ENCODE data around the gene GNGT1. TPM values are rescaled to one million over a fixed set of nuclear protein-coding genes. Genes with fewer than 3 reads are reported as not detected.
A peak's percentile ranks its signal among the peaks of the same experiment; 100 is the strongest.

Gene GNGT1
- total and polyA plus RNA-seq, 2 experiments from 2014 or later: not detected

DNA sequence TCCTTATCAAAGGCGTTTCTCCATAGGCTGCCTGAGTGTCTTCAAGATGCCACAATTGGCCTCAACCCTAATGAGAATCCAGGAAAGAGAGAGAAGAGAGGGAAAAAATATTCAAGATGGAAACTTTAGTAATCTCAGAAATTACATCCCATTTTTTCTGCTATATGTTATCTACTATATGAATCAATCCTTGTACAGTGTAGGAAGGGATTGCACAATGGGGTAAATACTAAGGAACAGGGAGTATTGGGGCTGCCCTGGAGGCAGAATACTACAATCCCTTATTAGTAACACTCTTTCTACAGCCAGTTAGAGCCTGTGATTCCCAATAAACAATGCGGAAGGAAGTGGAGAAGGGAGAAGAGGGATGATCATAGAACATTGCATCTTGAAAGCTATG is 43.7 kb upstream of the GNGT1 start:
- Histone ChIP-seq H3K27ac (no peak overlapping the region), H3K4me1 (ENCODE audit: insufficient read depth) (no peaks in the 10 kb centered on the region), H3K27me3 (replicated peaks; ENCODE audit: insufficient read depth) (no peaks in the 10 kb centered on the region), H3K4me2 (ENCODE audit: unreplicated experiment) (no peak overlapping the region), H3K9ac (no peak overlapping the region), H3K4me3 (no peak overlapping the region), H4K20me1 (ENCODE audit: insufficient read depth) (no peaks in the 10 kb centered on the region), H3K36me3 (ENCODE audit: low read depth) (no peaks in the 10 kb centered on the region), H2AFZ (no peak overlapping the region), H3K9me2 (ENCODE audit: insufficient read depth) (no peaks in the 10 kb centered on the region; the same call in 1 of the 2 replicates), H3K9me3 (ENCODE audit: low read depth) (no peaks in the 10 kb centered on the region), H3K79me2 (ENCODE audit: insufficient read depth) (no peaks in the 10 kb centered on the region), H3F3A (ENCODE audit: insufficient read depth) (no peaks in the 10 kb centered on the region)
- 76 to 84% methylated on average over 2 of the region's 2 CpGs for WGBS, 2 experiments (ENCODE audit: low coverage in 1 of 2, low lambda C conversion rate in 2 of 2, missing lambda C conversion rate in 2 of 2)
- no peak for DNase-seq
- TF ChIP-seq EZH2 (IDR thresholded peaks at IDR 0.05; ENCODE audit: insufficient read depth, poor library complexity, severe bottlenecking) (no peak), EZH2phosphoT487 (IDR thresholded peaks at IDR 0.05; ENCODE audit: insufficient read depth, low read depth) (no peak)
- in situ Hi-C loops (cut with MboI): no loop called here

DNA sequence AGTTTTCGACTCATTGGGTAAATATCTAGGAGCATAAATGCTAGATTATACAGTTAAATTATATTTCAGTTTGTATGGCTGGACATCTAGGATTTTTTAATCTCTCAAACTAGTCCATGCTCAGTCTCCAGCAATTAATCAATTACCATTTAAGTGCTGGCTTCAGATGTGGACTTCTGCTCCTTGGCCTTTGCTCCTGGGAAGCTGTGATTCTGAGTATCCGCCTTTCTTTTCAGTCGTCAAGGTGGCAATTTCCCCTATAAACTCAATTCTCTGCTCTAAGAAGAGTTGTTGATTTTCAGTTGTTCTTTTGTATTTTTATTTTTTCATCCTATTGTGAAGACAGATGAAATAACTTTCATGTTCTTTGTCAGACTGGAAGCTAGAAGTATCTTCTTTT is 39.5 kb upstream of the GNGT1 start:
- Histone ChIP-seq H3K4me2 (ENCODE audit: unreplicated experiment) (no peak overlapping the region), H3K9ac (no peak overlapping the region), H3K4me3 (no peak overlapping the region), H2AFZ (no peak overlapping the region), H3K4me1 (ENCODE audit: insufficient read depth) (no peaks in the 10 kb centered on the region), H3F3A (ENCODE audit: insufficient read depth) (no peaks in the 10 kb centered on the region), H4K20me1 (ENCODE audit: insufficient read depth) (no peaks in the 10 kb centered on the region), H3K79me2 (ENCODE audit: insufficient read depth) (no peaks in the 10 kb centered on the region), H3K9me3 (ENCODE audit: low read depth) (no peaks in the 10 kb centered on the region), H3K36me3 (ENCODE audit: low read depth) (no peaks in the 10 kb centered on the region), H3K27me3 (replicated peaks; ENCODE audit: insufficient read depth) (no peaks in the 10 kb centered on the region), H3K9me2 (ENCODE audit: insufficient read depth) (no peaks in the 10 kb centered on the region), H3K27ac (no peak overlapping the region)
- WGBS, 2 experiments (ENCODE audit: low coverage in 1 of 2, low lambda C conversion rate in 2 of 2, missing lambda C conversion rate in 2 of 2): 55 to 62% methylated on average over 3 of the region's 3 CpGs
- DNase-seq: no peak
- no peak for TF ChIP-seq EZH2 (IDR thresholded peaks at IDR 0.05; ENCODE audit: insufficient read depth, poor library complexity, severe bottlenecking)
- TF ChIP-seq EZH2phosphoT487 (IDR thresholded peaks at IDR 0.05; ENCODE audit: insufficient read depth, low read depth): no peak
- in situ Hi-C loops (cut with MboI): no loop called here

DNA sequence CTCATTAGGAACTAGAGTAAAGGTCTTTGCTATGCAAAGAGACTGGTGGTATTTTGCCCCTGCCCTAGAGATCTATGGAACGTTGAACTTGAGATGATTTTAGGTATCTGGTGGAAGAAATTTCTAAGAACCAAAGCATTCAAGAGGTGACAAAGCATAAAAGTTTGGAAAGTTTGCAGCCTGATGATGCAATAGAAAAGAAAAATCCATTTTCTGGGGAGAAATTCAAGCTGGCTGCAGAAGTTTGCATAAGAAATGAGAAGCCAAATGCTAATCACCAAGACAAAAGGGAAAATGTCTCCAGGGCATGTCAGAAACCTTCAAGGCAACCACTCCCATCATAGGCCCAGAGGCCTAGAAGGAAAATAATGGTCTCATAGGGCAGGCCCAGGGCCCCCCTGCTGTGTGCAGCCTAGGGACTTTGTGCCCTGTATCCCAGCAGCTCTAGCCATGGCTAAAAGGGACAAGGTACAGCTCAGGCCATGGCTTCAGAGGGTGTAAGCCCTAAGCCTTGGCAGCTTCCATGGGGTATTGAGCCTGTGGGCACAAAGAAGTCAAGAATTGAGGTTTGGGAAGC is 32.3 kb upstream of the GNGT1 start:
- no peaks in the 10 kb centered on the region for H3K36me3 ChIP-seq (ENCODE audit: low read depth)
- H3K79me2 ChIP-seq (ENCODE audit: insufficient read depth): no peaks in the 10 kb centered on the region
- in situ Hi-C loops (cut with MboI): no loop called here
- H3K9me2 ChIP-seq (ENCODE audit: insufficient read depth): no peaks in the 10 kb centered on the region
- no peaks in the 10 kb centered on the region for H4K20me1 ChIP-seq (ENCODE audit: insufficient read depth)
- H3K4me2 ChIP-seq (ENCODE audit: unreplicated experiment): no peak overlapping the region
- H2AFZ ChIP-seq: no peak overlapping the region
- no peaks in the 10 kb centered on the region for H3F3A ChIP-seq (ENCODE audit: insufficient read depth)
- TF ChIP-seq EZH2phosphoT487 (IDR thresholded peaks at IDR 0.05; ENCODE audit: insufficient read depth, low read depth): no peak
- no peak for TF ChIP-seq EZH2 (IDR thresholded peaks at IDR 0.05; ENCODE audit: insufficient read depth, poor library complexity, severe bottlenecking)
- H3K9me3 ChIP-seq (ENCODE audit: low read depth): no peaks in the 10 kb centered on the region
- DNase-seq: no peak
- H3K27ac ChIP-seq: no peak overlapping the region
- H3K9ac ChIP-seq: no peak overlapping the region
- no peaks in the 10 kb centered on the region for H3K4me1 ChIP-seq (ENCODE audit: insufficient read depth)
- WGBS, 2 experiments (ENCODE audit: low coverage in 1 of 2, low lambda C conversion rate in 2 of 2, missing lambda C conversion rate in 2 of 2): 78 to 86% methylated on average over 1 of the region's 1 CpG
- no peaks in the 10 kb centered on the region for H3K27me3 ChIP-seq (replicated peaks; ENCODE audit: insufficient read depth)
- no peak overlapping the region for H3K4me3 ChIP-seq

DNA sequence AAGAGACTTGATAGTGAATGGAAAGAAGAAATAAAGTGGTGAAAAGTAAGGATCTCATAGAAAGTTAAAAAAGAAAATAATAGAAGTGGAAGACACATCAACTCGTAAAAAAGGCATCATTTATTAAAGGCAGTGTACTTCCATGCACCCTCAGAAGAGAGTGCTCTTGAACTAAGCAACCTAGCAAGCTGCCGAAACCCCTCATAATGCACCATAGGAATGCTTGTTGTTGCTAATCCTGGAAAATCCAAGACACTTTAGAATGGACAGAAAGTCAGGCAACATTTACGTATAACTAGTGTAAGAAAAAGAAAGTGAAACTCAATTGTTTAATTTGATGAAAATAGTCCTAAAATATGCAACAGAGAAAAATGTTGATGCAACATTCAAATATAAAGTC is 28.6 kb upstream of the GNGT1 start:
- H3K36me3 ChIP-seq (ENCODE audit: low read depth): no peaks in the 10 kb centered on the region
- no peaks in the 10 kb centered on the region for H3K27me3 ChIP-seq (replicated peaks; ENCODE audit: insufficient read depth)
- H3K9me2 ChIP-seq (ENCODE audit: insufficient read depth): no peaks in the 10 kb centered on the region
- WGBS, 2 experiments (ENCODE audit: low coverage in 1 of 2, low lambda C conversion rate in 2 of 2, missing lambda C conversion rate in 2 of 2): 72 to 76% methylated on average over 3 of the region's 3 CpGs
- no peaks in the 10 kb centered on the region for H3F3A ChIP-seq (ENCODE audit: insufficient read depth)
- H4K20me1 ChIP-seq (ENCODE audit: insufficient read depth): no peaks in the 10 kb centered on the region
- H3K4me3 ChIP-seq: no peak overlapping the region
- H3K4me2 ChIP-seq (ENCODE audit: unreplicated experiment): peak overlapping the region; percentile 22
- no peak overlapping the region for H3K27ac ChIP-seq
- in situ Hi-C loops (cut with MboI): no loop called here
- DNase-seq: no peak
- no peak overlapping the region for H3K9ac ChIP-seq
- peak overlapping the region; percentile 42; the same call in 1 of the 2 replicates for H2AFZ ChIP-seq
- TF ChIP-seq EZH2phosphoT487 (IDR thresholded peaks at IDR 0.05; ENCODE audit: insufficient read depth, low read depth) (no peak), EZH2 (IDR thresholded peaks at IDR 0.05; ENCODE audit: insufficient read depth, poor library complexity, severe bottlenecking) (no peak)
- no peaks in the 10 kb centered on the region for H3K4me1 ChIP-seq (ENCODE audit: insufficient read depth)
- no peaks in the 10 kb centered on the region for H3K9me3 ChIP-seq (ENCODE audit: low read depth)
- no peaks in the 10 kb centered on the region for H3K79me2 ChIP-seq (ENCODE audit: insufficient read depth)

DNA sequence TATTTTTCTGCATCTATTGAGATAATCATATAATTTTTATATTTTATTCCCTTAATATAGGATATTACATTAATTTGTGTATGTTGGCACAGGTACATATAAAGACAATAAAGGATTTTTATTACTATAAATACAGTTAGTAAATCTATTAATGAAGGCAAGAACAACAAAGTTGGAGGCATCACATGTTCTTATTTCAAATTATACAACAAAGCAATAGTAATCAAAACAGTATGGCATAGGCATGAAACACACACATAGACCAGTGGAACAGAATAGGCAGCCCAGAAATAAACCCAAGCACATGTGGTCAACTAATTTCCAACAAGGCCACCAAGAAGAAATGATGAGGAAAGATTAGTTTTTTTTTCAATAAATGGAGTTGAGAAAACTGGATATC is 27.0 kb upstream of the GNGT1 start:
- Histone ChIP-seq H3K9me3 (ENCODE audit: low read depth) (no peaks in the 10 kb centered on the region), H2AFZ (no peak overlapping the region), H3K4me2 (ENCODE audit: unreplicated experiment) (no peak overlapping the region), H3K9me2 (ENCODE audit: insufficient read depth) (no peaks in the 10 kb centered on the region), H3K4me1 (ENCODE audit: insufficient read depth) (no peaks in the 10 kb centered on the region), H3K36me3 (ENCODE audit: low read depth) (no peaks in the 10 kb centered on the region), H3K9ac (no peak overlapping the region), H3K4me3 (no peak overlapping the region), H3K79me2 (ENCODE audit: insufficient read depth) (no peaks in the 10 kb centered on the region), H3K27ac (no peak overlapping the region), H3F3A (ENCODE audit: insufficient read depth) (peaks cover 8% of the 10 kb centered on the region), H3K27me3 (replicated peaks; ENCODE audit: insufficient read depth) (no peaks in the 10 kb centered on the region), H4K20me1 (ENCODE audit: insufficient read depth) (no peaks in the 10 kb centered on the region)
- in situ Hi-C loops (cut with MboI): no loop called here
- no peak for TF ChIP-seq EZH2 (IDR thresholded peaks at IDR 0.05; ENCODE audit: insufficient read depth, poor library complexity, severe bottlenecking)
- no peak for TF ChIP-seq EZH2phosphoT487 (IDR thresholded peaks at IDR 0.05; ENCODE audit: insufficient read depth, low read depth)
- DNase-seq: no peak
